DOHH2 (cell line): ENCODE data around the gene PPP1R2B.

Experiments
- EZH2phosphoT487 ChIP-seq: fragments of 200-600 bp; sonication (generic); IDR thresholded peaks from 2 replicates; pipeline ENCODE4 v1.6.1; 2017; ENCODE audit warnings: borderline replicate concordance, mild to moderate bottlenecking, antibody characterized with exemption, low read length, moderate library complexity, mixed read lengths
- TF ChIP-seq, protein P1 (sequence below): fragments of 200-600 bp; sonication (generic); IDR thresholded peaks from one replicate; pipeline ENCODE4 v1.5.1; 2014; ENCODE audit warnings: antibody characterized with exemption, mild to moderate bottlenecking, low read depth, low read length; ENCODE audit not compliant: poor library complexity, severe bottlenecking

DNA sequence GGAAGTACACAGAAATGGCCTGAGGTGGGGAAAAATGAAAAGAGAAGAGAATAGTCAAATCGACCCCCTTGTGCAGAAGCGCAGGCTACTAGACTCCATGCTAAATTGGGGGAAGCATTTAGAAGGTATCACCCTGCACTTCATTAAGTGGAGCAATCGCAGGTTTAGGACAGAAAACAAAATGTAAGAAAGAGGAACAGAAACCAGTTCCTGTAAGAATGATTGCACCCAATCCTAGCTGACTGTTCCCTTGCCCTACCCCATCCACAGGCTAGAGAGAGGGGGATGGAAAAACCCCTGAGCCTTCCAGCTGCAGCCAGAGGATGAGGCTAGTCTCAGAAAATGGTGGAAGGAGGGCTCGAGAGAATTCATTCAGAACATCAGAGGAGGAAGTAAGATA lies 23.9 kb upstream of the PPP1R2B start:
- TF ChIP-seq, protein P1, sequence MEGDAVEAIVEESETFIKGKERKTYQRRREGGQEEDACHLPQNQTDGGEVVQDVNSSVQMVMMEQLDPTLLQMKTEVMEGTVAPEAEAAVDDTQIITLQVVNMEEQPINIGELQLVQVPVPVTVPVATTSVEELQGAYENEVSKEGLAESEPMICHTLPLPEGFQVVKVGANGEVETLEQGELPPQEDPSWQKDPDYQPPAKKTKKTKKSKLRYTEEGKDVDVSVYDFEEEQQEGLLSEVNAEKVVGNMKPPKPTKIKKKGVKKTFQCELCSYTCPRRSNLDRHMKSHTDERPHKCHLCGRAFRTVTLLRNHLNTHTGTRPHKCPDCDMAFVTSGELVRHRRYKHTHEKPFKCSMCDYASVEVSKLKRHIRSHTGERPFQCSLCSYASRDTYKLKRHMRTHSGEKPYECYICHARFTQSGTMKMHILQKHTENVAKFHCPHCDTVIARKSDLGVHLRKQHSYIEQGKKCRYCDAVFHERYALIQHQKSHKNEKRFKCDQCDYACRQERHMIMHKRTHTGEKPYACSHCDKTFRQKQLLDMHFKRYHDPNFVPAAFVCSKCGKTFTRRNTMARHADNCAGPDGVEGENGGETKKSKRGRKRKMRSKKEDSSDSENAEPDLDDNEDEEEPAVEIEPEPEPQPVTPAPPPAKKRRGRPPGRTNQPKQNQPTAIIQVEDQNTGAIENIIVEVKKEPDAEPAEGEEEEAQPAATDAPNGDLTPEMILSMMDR, result no peak
- no peak for TF ChIP-seq EZH2phosphoT487
